Natural killer cell (primary cell): Measurements from ENCODE around the gene ADGRV1. TPM values are rescaled to one million over a fixed set of nuclear protein-coding genes. Genes with fewer than 3 reads are reported as not detected.

Source experiments
- ATAC-seq, 3 donors: fragments of 150-1000 bp in 2 of 3; fragments of 200-7000 bp in 1 of 3; cut with Tn5 transposase; 1 replicate in 1 of 3; 2 replicates in 2 of 3; pipeline ENCODE4 v1.10.0; 2021; ENCODE audit warnings: mild to moderate bottlenecking in 2 of 3, moderate library complexity in 2 of 3
- DNase-seq, 2 donors: peaks; one replicate each; pipeline versions ENCODE4 v3.0.0 to v3.0.0-alpha.2; 2013 to 2021; ENCODE audit warnings: mixed read lengths in 1 of 2
- H3K27ac ChIP-seq: one replicate; pipeline ENCODE4 v1.5.1; 2013; ENCODE audit warnings: mild to moderate bottlenecking, low read length
- H3K27me3 ChIP-seq: one replicate; pipeline ENCODE4 v1.6.1; 2013; ENCODE audit warnings: low read length; ENCODE audit not compliant: control insufficient read depth, insufficient read depth
- H3K36me3 ChIP-seq: one replicate; pipeline ENCODE4 v1.6.1; 2013; ENCODE audit warnings: low read length; ENCODE audit not compliant: control insufficient read depth, insufficient read depth
- H3K4me1 ChIP-seq: one replicate; pipeline ENCODE4 v1.6.1; 2013; ENCODE audit warnings: low read length; ENCODE audit not compliant: control insufficient read depth, insufficient read depth
- H3K4me3 ChIP-seq: one replicate; pipeline ENCODE4 v1.5.1; 2013; ENCODE audit warnings: low read length
- H3K9me3 ChIP-seq: one replicate; pipeline ENCODE4 v1.6.1; 2013; ENCODE audit warnings: low read length; ENCODE audit not compliant: control insufficient read depth, insufficient read depth
- H3K27ac Mint-ChIP-seq, 2 donors: one replicate each; pipeline ENCODE4 v1.8.0; 2022; ENCODE audit warnings: mild to moderate bottlenecking in 2 of 2, mixed read lengths in 2 of 2, moderate library complexity in 1 of 2
- H3K27me3 Mint-ChIP-seq, 2 donors: one replicate each; pipeline ENCODE4 v1.8.0; 2022; ENCODE audit warnings: low read depth in 2 of 2, mixed read lengths in 2 of 2
- H3K36me3 Mint-ChIP-seq: one replicate; pipeline ENCODE4 v1.8.0; 2022; ENCODE audit warnings: mixed read lengths
- H3K4me1 Mint-ChIP-seq, 2 donors: one replicate each; pipeline ENCODE4 v1.8.0; 2022; ENCODE audit warnings: mixed read lengths in 2 of 2
- H3K4me3 Mint-ChIP-seq: one replicate; pipeline ENCODE4 v1.8.0; 2022; ENCODE audit warnings: mild to moderate bottlenecking, moderate library complexity, mixed read lengths
- H3K9me3 Mint-ChIP-seq, 2 donors: one replicate each; pipeline ENCODE4 v1.8.0; 2022; ENCODE audit warnings: mixed read lengths in 2 of 2
- WGBS: methylation state at CpG from one replicate; pipeline ENCODE4 v1.1.7; 2013; ENCODE audit warnings: missing lambda C conversion rate; ENCODE audit not compliant: insufficient coverage; 5-methylcytosine and 5-hydroxymethylcytosine counted together
- intact Hi-C: fragments of 100-400 bp; cut with micrococcal nuclease; formaldehyde crosslinking; loops from one replicate; pipeline ENCODE4 v1.14.2; 2022
- total RNA-seq, 4 donors: library from RNA; stranded (reverse); fragments of 120-200 nt in 1 of 4; gene quantifications; one replicate each; pipeline versions ENCODE4 v1.2.3 to v1.2.4, GENCODE V29; 2013 to 2022
- TF ChIP-seq, protein P1 (sequence below): fragments of 200-600 bp; IDR thresholded peaks from one replicate; pipeline ENCODE4 v1.8.0; 2022; ENCODE audit warnings: antibody characterized with exemption

The ADGRV1 gene
- total RNA-seq, 3 donors from 2014 or later (not counting 1 experiment from before 2014, with no cell fraction given): 0.50 to 0.71 TPM; not detected in 1

DNA sequence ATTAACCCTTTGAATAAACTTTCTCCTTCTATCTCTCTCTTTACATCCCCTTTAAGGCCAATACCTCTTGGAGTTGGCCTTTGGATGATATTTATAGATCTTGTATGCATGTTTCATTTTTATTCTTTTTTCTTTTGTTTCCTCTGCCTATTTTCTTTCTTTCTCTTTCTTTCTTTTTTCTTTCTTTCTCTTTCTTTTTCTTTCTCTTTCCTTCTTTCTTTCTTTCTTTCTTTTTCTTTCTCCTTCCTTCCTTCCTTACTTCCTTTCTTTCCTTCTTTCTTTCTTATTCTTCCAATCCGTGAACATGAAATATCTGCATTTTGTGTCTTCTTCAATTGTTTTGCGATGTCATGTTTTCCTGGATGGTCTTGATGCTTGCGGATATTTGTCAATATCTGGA lies 276.1 kb downstream of the ADGRV1 start:
- H3K27me3 ChIP-seq: no peaks in the 10 kb centered on the region
- Mint-ChIP-seq H3K4me1 (no peaks in the 10 kb centered on the region), H3K27me3 (peaks cover 9% of the 10 kb centered on the region in 2 donors), H3K9me3 (peaks cover 0 to 4% of the 10 kb centered on the region in 2 donors), H3K4me3 (no peak overlapping the region), H3K36me3 (no peaks in the 10 kb centered on the region), H3K27ac (no peak overlapping the region)
- no peak overlapping the region for H3K4me3 ChIP-seq
- DNase-seq (no peak), ATAC-seq (no peak)
- TF ChIP-seq, protein P1, sequence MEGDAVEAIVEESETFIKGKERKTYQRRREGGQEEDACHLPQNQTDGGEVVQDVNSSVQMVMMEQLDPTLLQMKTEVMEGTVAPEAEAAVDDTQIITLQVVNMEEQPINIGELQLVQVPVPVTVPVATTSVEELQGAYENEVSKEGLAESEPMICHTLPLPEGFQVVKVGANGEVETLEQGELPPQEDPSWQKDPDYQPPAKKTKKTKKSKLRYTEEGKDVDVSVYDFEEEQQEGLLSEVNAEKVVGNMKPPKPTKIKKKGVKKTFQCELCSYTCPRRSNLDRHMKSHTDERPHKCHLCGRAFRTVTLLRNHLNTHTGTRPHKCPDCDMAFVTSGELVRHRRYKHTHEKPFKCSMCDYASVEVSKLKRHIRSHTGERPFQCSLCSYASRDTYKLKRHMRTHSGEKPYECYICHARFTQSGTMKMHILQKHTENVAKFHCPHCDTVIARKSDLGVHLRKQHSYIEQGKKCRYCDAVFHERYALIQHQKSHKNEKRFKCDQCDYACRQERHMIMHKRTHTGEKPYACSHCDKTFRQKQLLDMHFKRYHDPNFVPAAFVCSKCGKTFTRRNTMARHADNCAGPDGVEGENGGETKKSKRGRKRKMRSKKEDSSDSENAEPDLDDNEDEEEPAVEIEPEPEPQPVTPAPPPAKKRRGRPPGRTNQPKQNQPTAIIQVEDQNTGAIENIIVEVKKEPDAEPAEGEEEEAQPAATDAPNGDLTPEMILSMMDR: no peak
- intact Hi-C loops: no loop called here
- no peaks in the 10 kb centered on the region for H3K9me3 ChIP-seq
- WGBS: 95% methylated on average over 3 of the region's 3 CpGs
- H3K27ac ChIP-seq: no peak overlapping the region
- no peaks in the 10 kb centered on the region for H3K36me3 ChIP-seq
- no peaks in the 10 kb centered on the region for H3K4me1 ChIP-seq

DNA sequence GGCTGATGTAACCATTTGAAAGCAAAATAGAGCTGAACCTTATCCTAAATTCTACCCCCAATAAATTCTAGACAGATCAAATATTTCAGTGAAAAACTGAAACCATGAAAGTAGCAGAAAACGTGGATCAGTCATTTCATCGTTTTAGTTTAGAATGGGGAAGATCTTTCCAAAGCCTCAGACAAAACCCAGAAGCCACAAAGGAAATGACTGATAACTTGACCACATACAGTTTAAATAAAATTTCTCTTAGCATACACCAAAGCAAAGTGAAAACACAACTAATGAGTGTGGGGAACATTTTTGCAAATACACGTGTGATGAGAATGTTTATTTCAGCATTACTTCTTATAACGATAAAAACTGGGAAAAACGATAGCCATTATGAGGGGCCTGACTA lies 284.8 kb downstream of the ADGRV1 start:
- intact Hi-C loops: no loop called here
- no peak overlapping the region for H3K4me3 Mint-ChIP-seq

DNA sequence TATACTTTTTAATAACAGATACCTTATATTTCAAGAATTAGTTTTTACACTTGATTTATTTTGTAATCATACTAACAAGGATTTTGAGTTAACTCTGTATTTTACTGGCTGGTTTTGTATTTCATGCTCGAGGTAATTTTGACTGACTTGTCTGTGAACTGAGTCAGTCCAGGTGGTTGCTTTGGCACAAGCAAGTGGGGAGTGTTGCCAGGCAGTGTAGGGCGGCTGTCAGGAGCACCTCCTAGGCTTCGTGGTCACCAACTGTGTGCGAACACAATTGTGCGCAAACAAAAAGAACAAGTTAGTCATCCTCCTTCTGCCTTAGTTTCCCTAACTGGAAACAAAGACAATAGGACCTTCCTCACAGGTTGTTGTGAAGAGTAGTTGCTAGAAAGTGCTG lies 286.3 kb downstream of the ADGRV1 start:
- no peaks in the 10 kb centered on the region for H3K4me1 ChIP-seq
- H3K27ac ChIP-seq: no peak overlapping the region
- H3K27me3 Mint-ChIP-seq: peaks cover 3 to 7% of the 10 kb centered on the region in 2 donors
- H3K9me3 Mint-ChIP-seq: no peaks in the 10 kb centered on the region
- TF ChIP-seq, protein P1: no peak
- peaks cover 0 to 14% of the 10 kb centered on the region in 2 donors for H3K4me1 Mint-ChIP-seq
- no peaks in the 10 kb centered on the region for H3K9me3 ChIP-seq
- 63% methylated on average over 5 of the region's 5 CpGs for WGBS
- no peak for DNase-seq
- no peaks in the 10 kb centered on the region for H3K36me3 ChIP-seq
- H3K4me3 Mint-ChIP-seq: no peak overlapping the region
- H3K4me3 ChIP-seq: no peak overlapping the region
- intact Hi-C loops: no loop called here
- no peak for ATAC-seq
- H3K27ac Mint-ChIP-seq: no peak overlapping the region
- no peaks in the 10 kb centered on the region for H3K36me3 Mint-ChIP-seq
- H3K27me3 ChIP-seq: peaks cover 4% of the 10 kb centered on the region

More for the DNA sequence above, 284.8 kb downstream of the ADGRV1 start:
- no peak overlapping the region for H3K27ac Mint-ChIP-seq
- WGBS: 0% methylated on average over 2 of the region's 5 CpGs
- no peaks in the 10 kb centered on the region for H3K9me3 Mint-ChIP-seq
- H3K27me3 ChIP-seq: peaks cover 4% of the 10 kb centered on the region
- no peak for DNase-seq
- no peak overlapping the region for H3K27ac ChIP-seq
- H3K27me3 Mint-ChIP-seq: peaks cover 8 to 13% of the 10 kb centered on the region in 2 donors
- TF ChIP-seq, protein P1: no peak
- H3K36me3 ChIP-seq: no peaks in the 10 kb centered on the region
- no peak for ATAC-seq
- H3K36me3 Mint-ChIP-seq: no peaks in the 10 kb centered on the region
- no peaks in the 10 kb centered on the region for H3K9me3 ChIP-seq
- no peak overlapping the region for H3K4me3 ChIP-seq
- H3K4me1 ChIP-seq: no peaks in the 10 kb centered on the region
- H3K4me1 Mint-ChIP-seq: peaks cover 0 to 14% of the 10 kb centered on the region in 2 donors
